ENCODE results near the gene CCDC91. TPM values are rescaled to one million over a fixed set of nuclear protein-coding genes. Genes with fewer than 3 reads are reported as not detected.

CCDC91 gene
- total RNA-seq, 1 donor from 2014 or later, result 46.3 TPM

- intact Hi-C loops (cut with micrococcal nuclease), result no loop called here
- no peak for DNase-seq
- Mint-ChIP-seq H3K4me3 (no peak overlapping the region), H3K9me3 (peaks cover 2% of the 10 kb centered on the region), H3K27me3 (no peaks in the 10 kb centered on the region), H3K4me1 (no peaks in the 10 kb centered on the region), H3K36me3 (ENCODE audit: low read depth) (peaks cover 6% of the 10 kb centered on the region), H3K27ac (no peak overlapping the region)
- CTCF ChIA-PET, result no interaction called here
- no peak for ATAC-seq (ENCODE audit: low read depth)
- no peak for TF ChIP-seq CTCF (IDR thresholded peaks at IDR 0.05)
- POLR2A ChIA-PET, result interaction anchor here (0.6 kb wide), 1 partner anchor 755 kb away, joined by 3 read pairs; the partner anchor contains the start of genes KLHL42 and MANSC4
Observed at GRCh38 chr12:28535216-28535615, 345.0 kb downstream of the CCDC91 start.

GRCh38 chr12:28536088-28536487 is 345.8 kb downstream of the CCDC91 start:
- Mint-ChIP-seq H3K9me3 (peaks cover 2% of the 10 kb centered on the region), H3K4me1 (no peaks in the 10 kb centered on the region), H3K36me3 (ENCODE audit: low read depth) (peaks cover 6% of the 10 kb centered on the region), H3K4me3 (no peak overlapping the region), H3K27ac (no peak overlapping the region), H3K27me3 (no peaks in the 10 kb centered on the region)
- intact Hi-C loops (cut with micrococcal nuclease), result no loop called here
- no peak for TF ChIP-seq CTCF (IDR thresholded peaks at IDR 0.05)
- no peak for ATAC-seq (ENCODE audit: low read depth)
- ChIA-PET CTCF (no interaction called here), POLR2A (no interaction called here)
- no peak for DNase-seq

- H3K36me3 Mint-ChIP-seq (ENCODE audit: low read depth), result peaks cover 6% of the 10 kb centered on the region
- ChIA-PET POLR2A (no interaction called here), CTCF (no interaction called here)
- no peaks in the 10 kb centered on the region for H3K27me3 Mint-ChIP-seq
- intact Hi-C loops (cut with micrococcal nuclease), result no loop called here
- DNase-seq (no peak), ATAC-seq (ENCODE audit: low read depth) (no peak)
- no peak overlapping the region for H3K27ac Mint-ChIP-seq
- H3K4me1 Mint-ChIP-seq, result no peaks in the 10 kb centered on the region
- H3K9me3 Mint-ChIP-seq, result peaks cover 2% of the 10 kb centered on the region
- no peak overlapping the region for H3K4me3 Mint-ChIP-seq
- TF ChIP-seq CTCF (IDR thresholded peaks at IDR 0.05), result no peak
Observed at GRCh38 chr12:28537474-28537873, 347.2 kb downstream of the CCDC91 start.

- Mint-ChIP-seq H3K4me3 (no peak overlapping the region), H3K9me3 (peaks cover 2% of the 10 kb centered on the region), H3K36me3 (ENCODE audit: low read depth) (peaks cover 6% of the 10 kb centered on the region), H3K4me1 (no peaks in the 10 kb centered on the region), H3K27ac (no peak overlapping the region), H3K27me3 (no peaks in the 10 kb centered on the region)
- ATAC-seq (ENCODE audit: low read depth) (no peak), DNase-seq (no peak)
- intact Hi-C loops (cut with micrococcal nuclease), result no loop called here
- no peak for TF ChIP-seq CTCF (IDR thresholded peaks at IDR 0.05)
- CTCF ChIA-PET, result no interaction called here
- POLR2A ChIA-PET, result no interaction called here
Observed at GRCh38 chr12:28539691-28540323, 349.6 kb downstream of the CCDC91 start.

GRCh38 chr12:28540324-28540714 is 350.1 kb downstream of the CCDC91 start:
- POLR2A ChIA-PET, result no interaction called here

More at GRCh38 chr12:28540324-28540714, 350.1 kb downstream of the CCDC91 start:
- no peaks in the 10 kb centered on the region for H3K4me1 Mint-ChIP-seq
- no peaks in the 10 kb centered on the region for H3K27me3 Mint-ChIP-seq
- ATAC-seq (ENCODE audit: low read depth), result no peak
- DNase-seq, result no peak
- H3K9me3 Mint-ChIP-seq, result peaks cover 2% of the 10 kb centered on the region
- H3K36me3 Mint-ChIP-seq (ENCODE audit: low read depth), result peaks cover 6% of the 10 kb centered on the region
- H3K27ac Mint-ChIP-seq, result no peak overlapping the region
- intact Hi-C loops (cut with micrococcal nuclease), result no loop called here
- CTCF ChIA-PET, result no interaction called here
- H3K4me3 Mint-ChIP-seq, result no peak overlapping the region
- TF ChIP-seq CTCF (IDR thresholded peaks at IDR 0.05), result no peak

All from activated B cell treated with CpG ODN at 0.5 μM for 24 hours (primary cell).